DND-41 (cell line): ENCODE results near the gene HOXA4.

Experiments used
- ATAC-seq: fragments of 200-7000 bp; cut with Tn5 transposase; 3 replicates; pipeline ENCODE4 v1.9.1; 2021; ENCODE audit warnings: low read depth; ENCODE audit not compliant: insufficient read depth
- DNase-seq: peaks from one replicate; pipeline ENCODE4 v3.0.0-alpha.2; 2020
- H2AFZ ChIP-seq: 2 replicates; pipeline ENCODE4 v1.6.0; 2012; ENCODE audit warnings: low read depth, low read length
- H3K27ac ChIP-seq: 2 replicates; pipeline ENCODE4 v1.5.1; 2012; ENCODE audit warnings: low read length, inconsistent platforms
- H3K27me3 ChIP-seq: fragments of 200-600 bp; sonication (generic); 2 replicates; pipeline ENCODE4 v1.6.0; 2012; ENCODE audit warnings: low read length, mild to moderate bottlenecking, inconsistent platforms; ENCODE audit not compliant: insufficient read depth, poor library complexity
- H3K36me3 ChIP-seq: 2 replicates; pipeline ENCODE4 v1.5.1; 2012; ENCODE audit warnings: low read length, inconsistent platforms; ENCODE audit not compliant: insufficient read depth
- H3K4me1 ChIP-seq: 2 replicates; pipeline ENCODE4 v1.5.1; 2012; ENCODE audit warnings: mild to moderate bottlenecking, low read length; ENCODE audit not compliant: insufficient read depth
- H3K4me2 ChIP-seq: 2 replicates; pipeline ENCODE4 v1.6.0; 2012; ENCODE audit warnings: mild to moderate bottlenecking, moderate library complexity, low read length, inconsistent platforms; ENCODE audit not compliant: insufficient read depth
- H3K4me3 ChIP-seq, 2 experiments: fragments of 200-600 bp in 1 of 2; shearing (Covaris generic) in 1 of 2; 2 replicates each; pipeline ENCODE4 v1.5.1; 2012 to 2016; ENCODE audit warnings: inconsistent platforms in 2 of 2, low read length in 2 of 2, mild to moderate bottlenecking in 2 of 2, low read depth in 1 of 2, moderate library complexity in 1 of 2
- H3K79me2 ChIP-seq: 2 replicates; pipeline ENCODE4 v1.6.0; 2012; ENCODE audit warnings: low read length, inconsistent platforms; ENCODE audit not compliant: insufficient read depth
- H3K9ac ChIP-seq: 2 replicates; pipeline ENCODE4 v1.6.0; 2012; ENCODE audit warnings: low read depth, mild to moderate bottlenecking, inconsistent platforms, low read length, moderate library complexity
- H3K9me3 ChIP-seq: 2 replicates; pipeline ENCODE4 v1.5.1; 2012; ENCODE audit warnings: low read length, moderate library complexity, mild to moderate bottlenecking, inconsistent platforms; ENCODE audit not compliant: insufficient read depth, severe bottlenecking
- H4K20me1 ChIP-seq: 2 replicates; pipeline ENCODE4 v1.6.0; 2012; ENCODE audit warnings: low read length; ENCODE audit not compliant: insufficient read depth
- CTCF ChIP-seq: IDR thresholded peaks from 2 replicates; pipeline ENCODE4 v1.5.1; 2012; ENCODE audit warnings: borderline replicate concordance, low read length, moderate library complexity, mild to moderate bottlenecking; ENCODE audit not compliant: poor library complexity, severe bottlenecking; ENCODE audit errors: extremely low read depth
- EZH2 ChIP-seq: IDR thresholded peaks from 3 replicates; pipeline ENCODE4 v1.6.1; 2012; ENCODE audit warnings: borderline replicate concordance, low read depth, mild to moderate bottlenecking, moderate library complexity, low read length, inconsistent platforms; ENCODE audit not compliant: severe bottlenecking

Gene HOXA4

DNA sequence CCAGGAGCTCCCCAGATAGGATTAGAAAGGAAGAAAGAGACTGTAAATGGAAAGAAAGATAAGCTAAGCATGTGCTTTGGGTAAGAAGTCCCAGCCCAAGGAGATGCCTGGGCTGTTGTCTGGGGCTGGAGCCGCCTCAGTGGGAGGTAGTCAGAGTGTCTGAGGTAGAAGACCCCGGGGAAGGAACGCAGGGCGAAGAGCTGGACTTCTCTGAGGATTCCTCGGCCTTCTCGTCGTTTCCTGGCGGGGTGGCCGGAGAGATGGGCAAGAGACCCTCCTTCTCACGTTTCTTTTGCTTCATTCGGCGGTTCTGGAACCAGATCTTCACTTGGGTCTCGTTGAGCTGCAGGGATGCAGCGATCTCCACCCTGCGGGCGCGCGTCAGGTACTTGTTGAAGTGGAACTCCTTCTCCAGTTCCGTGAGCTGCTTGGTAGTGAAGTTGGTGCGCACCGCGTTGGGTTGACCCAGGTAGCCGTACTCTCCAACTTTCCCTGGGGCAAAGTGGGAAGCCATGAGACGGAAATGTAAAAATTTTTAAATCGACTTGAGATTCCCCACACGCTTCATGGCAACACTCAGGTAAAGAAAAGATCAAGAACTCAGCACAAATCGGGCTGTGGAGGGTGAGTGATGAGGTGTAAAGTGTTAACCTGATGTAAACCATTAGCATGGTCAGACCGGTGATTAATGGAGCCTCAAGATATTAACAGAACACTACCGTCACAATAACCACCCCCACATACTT, 36.1 kb downstream of the HOXA4 start:
- Histone ChIP-seq H3K27me3 (peaks cover 11% of the 10 kb centered on the region), H4K20me1 (no peaks in the 10 kb centered on the region), H2AFZ (no peak overlapping the region), H3K4me1 (no peaks in the 10 kb centered on the region), H3K9ac (no peak overlapping the region), H3K27ac (no peak overlapping the region), H3K79me2 (no peaks in the 10 kb centered on the region), H3K4me2 (no peak overlapping the region), H3K4me3 (no peak overlapping the region), H3K36me3 (no peaks in the 10 kb centered on the region), H3K9me3 (no peaks in the 10 kb centered on the region)
- ATAC-seq (no peak), DNase-seq (no peak)
- TF ChIP-seq CTCF = no peak
- no peak for TF ChIP-seq EZH2

DNA sequence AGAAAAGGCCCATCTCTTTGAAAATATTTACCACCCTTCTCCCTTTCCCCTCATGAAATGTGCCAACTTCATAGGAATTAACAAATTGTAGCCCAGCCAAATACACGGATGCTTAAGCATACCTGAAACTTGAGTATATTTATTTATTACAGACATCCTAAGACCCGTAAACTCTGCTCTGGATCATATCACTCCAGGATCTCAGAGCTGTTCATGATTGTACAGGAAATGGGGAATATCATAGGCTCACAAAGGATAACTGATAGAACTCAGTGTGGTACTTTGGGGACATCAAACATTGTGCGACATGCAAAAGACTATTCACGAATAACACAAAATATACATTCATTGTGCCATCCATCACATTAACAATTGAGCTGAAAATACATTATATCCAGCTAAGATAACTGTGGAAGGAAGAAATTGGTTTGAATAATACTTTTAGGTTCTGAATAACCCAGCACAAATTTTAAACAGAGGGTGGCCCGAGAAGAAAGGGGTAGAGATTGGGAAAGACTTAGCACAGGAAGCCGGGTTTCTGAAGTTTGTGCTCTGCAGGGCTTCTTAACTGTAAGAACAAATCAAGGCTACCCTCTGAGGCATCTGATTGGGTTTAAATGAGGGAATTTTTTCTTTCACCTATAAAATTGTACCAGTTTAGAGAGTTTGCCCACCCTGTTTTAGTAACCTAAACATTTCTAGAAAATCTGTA, 37.2 kb downstream of the HOXA4 start:
- Histone ChIP-seq H3K79me2 (no peaks in the 10 kb centered on the region), H3K9ac (no peak overlapping the region), H3K27me3 (peaks cover 11% of the 10 kb centered on the region), H3K9me3 (no peaks in the 10 kb centered on the region), H2AFZ (no peak overlapping the region), H4K20me1 (no peaks in the 10 kb centered on the region), H3K4me1 (no peaks in the 10 kb centered on the region), H3K4me2 (no peak overlapping the region), H3K4me3 (no peak overlapping the region), H3K36me3 (no peaks in the 10 kb centered on the region), H3K27ac (no peak overlapping the region)
- DNase-seq (no peak), ATAC-seq (no peak)
- TF ChIP-seq EZH2 = no peak

DNA sequence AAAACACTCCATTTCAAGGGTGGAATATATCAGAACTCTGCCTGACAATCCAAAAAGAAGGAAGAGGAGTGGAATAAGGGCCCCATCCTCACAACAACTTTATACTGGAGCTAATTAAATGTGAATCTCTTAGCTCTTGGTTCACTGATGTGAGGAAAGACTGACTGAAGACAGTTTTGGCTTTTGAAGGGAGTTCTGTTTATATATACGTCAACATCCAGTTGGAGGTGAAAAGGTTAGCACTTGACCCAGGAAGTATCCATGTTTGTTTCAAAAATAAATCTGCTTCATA, 37.8 kb downstream of the HOXA4 start:
- peaks cover 11% of the 10 kb centered on the region for H3K27me3 ChIP-seq
- no peak overlapping the region for H3K27ac ChIP-seq
- H3K4me3 ChIP-seq = no peak overlapping the region
- H3K36me3 ChIP-seq = no peaks in the 10 kb centered on the region
- no peaks in the 10 kb centered on the region for H3K4me1 ChIP-seq
- DNase-seq (no peak), ATAC-seq (no peak)
- no peaks in the 10 kb centered on the region for H4K20me1 ChIP-seq
- H3K9ac ChIP-seq = no peak overlapping the region
- H3K4me2 ChIP-seq = no peak overlapping the region
- H3K9me3 ChIP-seq = no peaks in the 10 kb centered on the region
- no peaks in the 10 kb centered on the region for H3K79me2 ChIP-seq
- TF ChIP-seq EZH2 = no peak
- no peak for TF ChIP-seq CTCF
- H2AFZ ChIP-seq = no peak overlapping the region
